ENCODE data around the gene BET1L. TPM values are rescaled to one million over a fixed set of nuclear protein-coding genes. Genes with fewer than 3 reads are reported as not detected.

BET1L gene
- polyA plus RNA-seq, 1 experiment, result 75.0 TPM

DNA sequence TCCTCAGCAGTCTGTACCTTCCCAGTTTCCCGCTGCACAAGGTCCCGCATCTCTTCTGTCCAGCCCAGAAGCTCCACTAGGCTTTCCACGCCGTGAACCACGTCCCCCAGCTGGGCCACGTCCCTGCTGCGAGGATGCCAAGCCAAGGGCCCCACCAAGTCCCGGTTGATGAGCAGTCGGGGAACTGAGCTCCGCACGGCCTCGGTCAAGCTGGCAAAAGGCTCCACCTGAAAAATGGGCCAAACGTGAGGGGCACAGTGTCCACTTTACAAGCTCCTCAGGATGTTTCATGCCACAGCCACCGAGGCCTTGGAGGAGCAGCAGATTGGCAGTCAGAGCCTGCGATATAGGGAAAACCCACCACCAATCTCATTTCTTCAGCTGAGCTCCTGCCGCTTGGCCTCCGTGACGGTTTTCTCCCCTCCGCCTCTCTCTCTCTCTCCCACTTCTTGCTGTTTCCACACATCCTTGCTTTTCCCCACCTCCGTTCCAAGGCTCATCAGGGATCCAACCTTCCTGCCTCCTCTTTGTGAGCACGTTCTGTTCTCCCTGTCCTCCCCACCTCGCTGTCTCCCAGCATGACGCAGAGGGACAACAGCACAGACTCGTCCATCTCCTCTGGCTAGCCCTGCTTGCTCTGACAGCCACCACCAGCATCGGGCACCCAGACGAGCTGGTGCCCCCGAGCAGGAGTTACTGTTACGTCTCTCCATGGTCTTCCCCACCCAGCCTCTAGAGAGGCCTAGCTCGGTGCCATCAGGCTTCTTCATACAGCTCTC lies 11.8 kb upstream of the BET1L start:
- no peaks in the 10 kb centered on the region for H3K9me3 ChIP-seq (ENCODE audit: control insufficient read depth, insufficient read depth, low read length)
- H3K27me3 ChIP-seq (ENCODE audit: control insufficient read depth, insufficient read depth, low read length), result no peaks in the 10 kb centered on the region
- ChIA-PET CTCF (no interaction called here), POLR2A (no interaction called here)
- no peak overlapping the region for H3K27ac ChIP-seq (ENCODE audit: low read depth, low read length)
- no peak overlapping the region for H3K4me3 ChIP-seq (ENCODE audit: low read depth, low read length)
- TF ChIP-seq, protein P1, sequence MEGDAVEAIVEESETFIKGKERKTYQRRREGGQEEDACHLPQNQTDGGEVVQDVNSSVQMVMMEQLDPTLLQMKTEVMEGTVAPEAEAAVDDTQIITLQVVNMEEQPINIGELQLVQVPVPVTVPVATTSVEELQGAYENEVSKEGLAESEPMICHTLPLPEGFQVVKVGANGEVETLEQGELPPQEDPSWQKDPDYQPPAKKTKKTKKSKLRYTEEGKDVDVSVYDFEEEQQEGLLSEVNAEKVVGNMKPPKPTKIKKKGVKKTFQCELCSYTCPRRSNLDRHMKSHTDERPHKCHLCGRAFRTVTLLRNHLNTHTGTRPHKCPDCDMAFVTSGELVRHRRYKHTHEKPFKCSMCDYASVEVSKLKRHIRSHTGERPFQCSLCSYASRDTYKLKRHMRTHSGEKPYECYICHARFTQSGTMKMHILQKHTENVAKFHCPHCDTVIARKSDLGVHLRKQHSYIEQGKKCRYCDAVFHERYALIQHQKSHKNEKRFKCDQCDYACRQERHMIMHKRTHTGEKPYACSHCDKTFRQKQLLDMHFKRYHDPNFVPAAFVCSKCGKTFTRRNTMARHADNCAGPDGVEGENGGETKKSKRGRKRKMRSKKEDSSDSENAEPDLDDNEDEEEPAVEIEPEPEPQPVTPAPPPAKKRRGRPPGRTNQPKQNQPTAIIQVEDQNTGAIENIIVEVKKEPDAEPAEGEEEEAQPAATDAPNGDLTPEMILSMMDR (IDR thresholded peaks at IDR 0.05; ENCODE audit: low read depth, low read length), result no peak
- DNase-seq (ENCODE audit: low read depth, low spot score), result no peak

DNA sequence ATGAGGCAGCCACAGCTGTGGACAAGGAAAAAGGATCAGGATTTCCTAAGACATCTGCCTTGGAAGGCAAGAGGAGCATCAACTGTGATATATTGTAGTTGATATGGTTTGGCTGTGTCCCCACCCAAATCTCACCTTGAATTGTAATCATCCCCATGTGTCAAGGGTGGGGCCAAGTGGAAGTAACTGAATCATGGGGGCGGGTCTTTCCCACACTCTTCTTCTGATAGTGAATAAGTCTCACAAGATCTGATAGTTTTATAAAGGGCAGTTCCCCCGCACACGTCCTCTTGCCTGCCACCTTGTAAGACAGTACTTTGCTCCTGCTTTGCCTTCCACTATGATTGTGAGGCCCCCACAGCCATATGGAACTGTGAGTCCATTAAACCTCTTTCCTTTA lies 10.5 kb upstream of the BET1L start:
- no peak for DNase-seq (ENCODE audit: low read depth, low spot score)
- CTCF ChIA-PET, result no interaction called here
- TF ChIP-seq, protein P1 (IDR thresholded peaks at IDR 0.05; ENCODE audit: low read depth, low read length), result no peak
- Histone ChIP-seq H3K27ac (ENCODE audit: low read depth, low read length) (peak overlapping the region; percentile 31), H3K27me3 (ENCODE audit: control insufficient read depth, insufficient read depth, low read length) (no peaks in the 10 kb centered on the region), H3K9me3 (ENCODE audit: control insufficient read depth, insufficient read depth, low read length) (no peaks in the 10 kb centered on the region), H3K4me3 (ENCODE audit: low read depth, low read length) (no peak overlapping the region)
- POLR2A ChIA-PET, result interaction anchor here (1.2 to 1.9 kb wide), 2 partner anchors 11 to 138 kb away, joined by 5 to 10 read pairs; partner anchors contain the start of genes BET1L and RIC8A

DNA sequence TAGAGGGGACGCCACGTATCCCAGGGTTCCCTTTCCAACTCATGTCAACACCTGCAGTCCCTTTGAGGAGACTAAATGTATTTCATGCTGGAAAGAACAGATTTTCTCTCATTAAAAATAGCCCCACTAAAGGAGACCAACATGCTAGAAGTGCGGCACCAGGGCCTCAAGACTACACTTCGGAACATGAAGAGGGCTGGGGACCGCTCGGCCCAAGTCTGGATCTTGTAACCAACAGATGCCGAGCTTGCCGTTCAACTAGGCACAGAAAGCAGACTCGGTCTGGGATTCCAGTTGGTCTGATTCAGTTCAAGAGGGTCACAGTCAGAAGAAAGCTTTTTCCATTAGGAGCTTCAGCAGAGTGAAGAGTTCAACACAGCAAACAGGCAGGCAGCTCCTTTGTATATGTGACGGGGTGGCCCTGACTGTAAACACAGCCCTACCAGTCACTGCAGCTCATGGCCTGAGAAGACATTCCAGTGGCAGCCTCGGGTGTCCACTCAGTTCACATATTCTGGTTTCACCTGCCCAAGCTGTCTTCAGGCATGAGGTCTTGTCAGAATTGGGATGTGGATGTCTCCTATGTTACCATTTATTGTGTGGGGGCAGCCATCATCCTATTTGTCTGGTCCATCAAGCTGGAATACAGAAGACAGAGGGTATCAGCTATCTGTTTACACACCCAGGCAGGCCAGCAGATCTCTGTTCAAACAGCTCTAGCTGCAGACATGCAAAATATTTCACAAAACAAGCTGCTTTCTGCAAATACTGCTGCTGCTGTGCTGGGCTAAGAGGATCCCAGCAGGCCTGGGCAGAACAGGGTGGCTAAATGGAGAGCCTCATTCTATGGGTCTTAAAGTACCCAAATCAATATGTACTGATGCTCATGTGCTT lies 9.1 kb upstream of the BET1L start:
- Histone ChIP-seq H3K27me3 (ENCODE audit: control insufficient read depth, insufficient read depth, low read length) (no peaks in the 10 kb centered on the region), H3K9me3 (ENCODE audit: control insufficient read depth, insufficient read depth, low read length) (no peaks in the 10 kb centered on the region), H3K4me3 (ENCODE audit: low read depth, low read length) (no peak overlapping the region), H3K27ac (ENCODE audit: low read depth, low read length) (peak overlapping the region; percentile 52)
- TF ChIP-seq, protein P1 (IDR thresholded peaks at IDR 0.05; ENCODE audit: low read depth, low read length), result no peak
- POLR2A ChIA-PET, result interaction anchor here (1.2 to 1.9 kb wide), 2 partner anchors 9 to 139 kb away, joined by 5 to 10 read pairs; partner anchors contain the start of genes BET1L and RIC8A
- no peak for DNase-seq (ENCODE audit: low read depth, low spot score)
- CTCF ChIA-PET, result interaction anchor here (1.5 kb wide), 1 partner anchor 12 kb away, joined by 3 read pairs; no protein-coding TSS in a partner anchor

DNA sequence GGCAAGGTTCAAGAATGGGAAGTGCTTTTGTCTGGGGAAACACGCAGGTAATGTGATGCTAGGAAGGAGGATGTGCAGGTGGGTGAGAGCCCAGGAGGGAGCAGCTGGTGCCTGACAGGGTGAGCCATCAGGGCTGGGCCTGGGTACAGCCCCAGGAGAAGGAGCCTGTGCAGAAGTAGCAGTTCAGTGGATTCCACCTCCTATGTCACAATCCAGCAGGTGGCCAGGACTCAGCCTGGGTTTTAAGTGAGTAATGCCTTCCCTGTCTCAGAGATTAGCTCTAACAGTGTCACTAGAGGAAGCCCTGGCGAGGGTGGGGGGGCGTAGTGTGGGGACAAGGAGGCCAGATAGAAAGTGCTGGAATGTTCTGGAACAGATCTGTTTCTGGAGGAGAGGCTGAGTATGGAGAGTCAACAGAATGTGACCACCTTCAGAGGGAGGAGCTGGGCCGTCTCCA lies 8.4 kb upstream of the BET1L start:
- CTCF ChIA-PET, result interaction anchor here (1.5 kb wide), 1 partner anchor 13 kb away, joined by 3 read pairs; no protein-coding TSS in a partner anchor
- H3K9me3 ChIP-seq (ENCODE audit: control insufficient read depth, insufficient read depth, low read length), result no peaks in the 10 kb centered on the region
- H3K4me3 ChIP-seq (ENCODE audit: low read depth, low read length), result no peak overlapping the region
- H3K27ac ChIP-seq (ENCODE audit: low read depth, low read length), result no peak overlapping the region
- POLR2A ChIA-PET, result interaction anchor here (1.9 kb wide), 1 partner anchor 9 kb away, joined by 10 read pairs; the partner anchor contains the start of genes BET1L and RIC8A
- no peak for DNase-seq (ENCODE audit: low read depth, low spot score)
- TF ChIP-seq, protein P1 (IDR thresholded peaks at IDR 0.05; ENCODE audit: low read depth, low read length), result no peak
- no peaks in the 10 kb centered on the region for H3K27me3 ChIP-seq (ENCODE audit: control insufficient read depth, insufficient read depth, low read length)
